NCI-H2227 (cell line): ENCODE results near the gene FGFRL1.

Experiments used
- DNase-seq: peaks from one replicate; lab custom pipeline; 2025; ENCODE audit not compliant: unreplicated experiment; lab: John Stamatoyannopoulos, UW

Gene FGFRL1

GRCh38 chr4:1062419-1062818 is 51.0 kb downstream of the FGFRL1 start:
- no peak for DNase-seq

- DNase-seq, result no peak
Observed at GRCh38 chr4:1065732-1066131, 54.3 kb downstream of the FGFRL1 start.

GRCh38 chr4:1069394-1069793 is 58.0 kb downstream of the FGFRL1 start:
- no peak for DNase-seq

GRCh38 chr4:1072830-1073446 is 61.5 kb downstream of the FGFRL1 start:
- no peak for DNase-seq

GRCh38 chr4:1074077-1074476 is 62.7 kb downstream of the FGFRL1 start:
- no peak for DNase-seq

- DNase-seq, result no peak
Observed at GRCh38 chr4:1075225-1075624, 63.8 kb downstream of the FGFRL1 start.

- DNase-seq, result no peak
Observed at GRCh38 chr4:1075809-1076699, 64.6 kb downstream of the FGFRL1 start.
